ENCODE data around the gene HBP1.

- no peak for TF ChIP-seq POLR2A (IDR thresholded peaks at IDR 0.05; ENCODE audit: low read length)
- no peak for TF ChIP-seq GATA1 (IDR thresholded peaks at IDR 0.05; ENCODE audit: low read depth, low read length)
These were observed 18.3 kb upstream of the HBP1 start for GRCh38 chr7:107150375-107151073.
